ENCODE measurements around the gene PPP6R3.

DNA sequence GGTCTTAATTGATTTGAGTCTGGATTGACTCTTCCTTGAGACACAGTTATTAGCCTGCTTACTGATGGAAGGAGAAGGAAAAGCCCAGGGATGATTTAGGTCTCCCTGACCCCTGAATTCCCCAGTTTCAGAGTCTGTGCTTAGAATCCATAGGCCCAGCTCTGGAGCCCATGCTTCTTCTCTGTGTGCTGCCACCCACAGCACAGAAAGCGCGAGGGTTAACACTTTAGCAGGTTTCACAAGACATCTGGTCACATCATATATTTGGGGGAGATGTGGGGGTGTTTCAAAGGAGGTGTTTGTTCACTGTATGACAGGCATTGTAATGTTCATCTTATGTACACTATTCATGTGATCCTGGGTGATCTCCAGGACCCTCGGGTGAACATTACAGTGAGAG is 107.0 kb downstream of the PPP6R3 start:
- TF ChIP-seq, protein P1, sequence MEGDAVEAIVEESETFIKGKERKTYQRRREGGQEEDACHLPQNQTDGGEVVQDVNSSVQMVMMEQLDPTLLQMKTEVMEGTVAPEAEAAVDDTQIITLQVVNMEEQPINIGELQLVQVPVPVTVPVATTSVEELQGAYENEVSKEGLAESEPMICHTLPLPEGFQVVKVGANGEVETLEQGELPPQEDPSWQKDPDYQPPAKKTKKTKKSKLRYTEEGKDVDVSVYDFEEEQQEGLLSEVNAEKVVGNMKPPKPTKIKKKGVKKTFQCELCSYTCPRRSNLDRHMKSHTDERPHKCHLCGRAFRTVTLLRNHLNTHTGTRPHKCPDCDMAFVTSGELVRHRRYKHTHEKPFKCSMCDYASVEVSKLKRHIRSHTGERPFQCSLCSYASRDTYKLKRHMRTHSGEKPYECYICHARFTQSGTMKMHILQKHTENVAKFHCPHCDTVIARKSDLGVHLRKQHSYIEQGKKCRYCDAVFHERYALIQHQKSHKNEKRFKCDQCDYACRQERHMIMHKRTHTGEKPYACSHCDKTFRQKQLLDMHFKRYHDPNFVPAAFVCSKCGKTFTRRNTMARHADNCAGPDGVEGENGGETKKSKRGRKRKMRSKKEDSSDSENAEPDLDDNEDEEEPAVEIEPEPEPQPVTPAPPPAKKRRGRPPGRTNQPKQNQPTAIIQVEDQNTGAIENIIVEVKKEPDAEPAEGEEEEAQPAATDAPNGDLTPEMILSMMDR (IDR thresholded peaks at IDR 0.05; ENCODE audit: low read depth, low read length), result no peak
- no peak for TF ChIP-seq POLR2A (IDR thresholded peaks at IDR 0.05; ENCODE audit: extremely low read depth, insufficient read length)
- TF ChIP-seq, protein P2, sequence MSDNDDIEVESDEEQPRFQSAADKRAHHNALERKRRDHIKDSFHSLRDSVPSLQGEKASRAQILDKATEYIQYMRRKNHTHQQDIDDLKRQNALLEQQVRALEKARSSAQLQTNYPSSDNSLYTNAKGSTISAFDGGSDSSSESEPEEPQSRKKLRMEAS (IDR thresholded peaks at IDR 0.05; ENCODE audit: low read depth, low read length), result no peak
